DOHH2 (cell line): ENCODE data around the gene STIP1.

Source experiments
- H3F3A ChIP-seq: fragments of 200-600 bp; sonication (generic), shearing (Covaris generic); 2 replicates; pipeline ENCODE4 v1.6.0; 2016; ENCODE audit warnings: antibody characterized with exemption, mild to moderate bottlenecking; ENCODE audit not compliant: control insufficient read depth, insufficient read depth
- H3K27ac ChIP-seq: fragments of 200-600 bp; sonication (generic); 2 replicates; pipeline ENCODE4 v1.5.1; 2014; ENCODE audit warnings: low read depth, mild to moderate bottlenecking, low read length, moderate library complexity
- H3K27me3 ChIP-seq: fragments of 200-600 bp; sonication (generic); 2 replicates; pipeline ENCODE4 v1.6.1; 2014; ENCODE audit warnings: mild to moderate bottlenecking, low read length, mixed read lengths; ENCODE audit not compliant: control insufficient read depth
- H3K36me3 ChIP-seq: fragments of 200-600 bp; sonication (generic); 2 replicates; pipeline ENCODE4 v1.6.1; 2014; ENCODE audit warnings: mild to moderate bottlenecking, low read length, moderate library complexity, mixed read lengths; ENCODE audit not compliant: control insufficient read depth
- H3K4me1 ChIP-seq: fragments of 200-600 bp; sonication (generic); 2 replicates; pipeline ENCODE4 v1.6.1; 2014; ENCODE audit warnings: mild to moderate bottlenecking, low read length, mixed read lengths; ENCODE audit not compliant: control insufficient read depth
- H3K4me2 ChIP-seq: fragments of 200-600 bp; sonication (generic); 2 replicates; pipeline ENCODE4 v1.6.0; 2014; ENCODE audit warnings: mild to moderate bottlenecking, low read length, moderate library complexity
- H3K4me3 ChIP-seq: fragments of 200-600 bp; sonication (generic); 2 replicates; pipeline ENCODE4 v1.5.1; 2014; ENCODE audit warnings: mild to moderate bottlenecking, low read length, mixed read lengths
- H3K79me2 ChIP-seq: fragments of 200-600 bp; sonication (generic); 2 replicates; pipeline ENCODE4 v1.6.1; 2014; ENCODE audit warnings: mild to moderate bottlenecking, low read length, mixed read lengths; ENCODE audit not compliant: control insufficient read depth
- H3K9me2 ChIP-seq: fragments of 200-600 bp; sonication (generic); replicated peaks from 2 replicates; pipeline ENCODE4 v1.6.1; 2014; ENCODE audit warnings: mild to moderate bottlenecking, low read length, mixed read lengths; ENCODE audit not compliant: control insufficient read depth
- H3K9me3 ChIP-seq: fragments of 200-600 bp; sonication (generic); 2 replicates; pipeline ENCODE4 v1.6.1; 2014; ENCODE audit warnings: antibody characterized with exemption, low read length, mixed read lengths; ENCODE audit not compliant: control insufficient read depth, insufficient read depth
- H4K20me1 ChIP-seq: fragments of 200-600 bp; sonication (generic); 2 replicates; pipeline ENCODE4 v1.6.0; 2014; ENCODE audit warnings: low read depth, mild to moderate bottlenecking, antibody characterized with exemption, low read length, moderate library complexity; ENCODE audit not compliant: control insufficient read depth, insufficient read depth
- CTCF ChIP-seq: fragments of 200-600 bp; sonication (generic); IDR thresholded peaks from one replicate; pipeline ENCODE4 v1.5.1; 2014; ENCODE audit warnings: antibody characterized with exemption, mild to moderate bottlenecking, low read depth, low read length; ENCODE audit not compliant: poor library complexity, severe bottlenecking
- EZH2phosphoT487 ChIP-seq: fragments of 200-600 bp; sonication (generic); IDR thresholded peaks from 2 replicates; pipeline ENCODE4 v1.6.1; 2017; ENCODE audit warnings: borderline replicate concordance, mild to moderate bottlenecking, antibody characterized with exemption, low read length, moderate library complexity, mixed read lengths

STIP1 gene

GRCh38 chr11:64222651-64223000 lies 36.7 kb downstream of the STIP1 start:
- H3K9me3 ChIP-seq, result no peaks in the 10 kb centered on the region
- H3K27ac ChIP-seq, result no peak overlapping the region
- H3F3A ChIP-seq, result peaks cover 11% of the 10 kb centered on the region
- H3K4me1 ChIP-seq, result peaks cover 36% of the 10 kb centered on the region
- TF ChIP-seq EZH2phosphoT487, result no peak
- TF ChIP-seq CTCF, result no peak
- no peak overlapping the region for H3K4me3 ChIP-seq
- H4K20me1 ChIP-seq, result no peaks in the 10 kb centered on the region
- H3K4me2 ChIP-seq, result no peak overlapping the region
- H3K36me3 ChIP-seq, result peaks cover 62% of the 10 kb centered on the region
- H3K27me3 ChIP-seq, result no peaks in the 10 kb centered on the region
- no peaks in the 10 kb centered on the region for H3K9me2 ChIP-seq
- peaks cover 24% of the 10 kb centered on the region for H3K79me2 ChIP-seq

- Histone ChIP-seq H3K4me2 (no peak overlapping the region), H3K4me1 (peaks cover 40% of the 10 kb centered on the region), H3K4me3 (no peak overlapping the region), H4K20me1 (no peaks in the 10 kb centered on the region), H3K9me3 (no peaks in the 10 kb centered on the region), H3K27me3 (no peaks in the 10 kb centered on the region), H3K79me2 (peaks cover 25% of the 10 kb centered on the region), H3F3A (peaks cover 11% of the 10 kb centered on the region), H3K27ac (no peak overlapping the region), H3K9me2 (no peaks in the 10 kb centered on the region), H3K36me3 (peaks cover 60% of the 10 kb centered on the region)
- TF ChIP-seq EZH2phosphoT487 (no peak), CTCF (no peak)
Observed at GRCh38 chr11:64223001-64223651, 37.2 kb downstream of the STIP1 start.

- Histone ChIP-seq H3K9me2 (no peaks in the 10 kb centered on the region), H3F3A (peaks cover 14% of the 10 kb centered on the region), H3K27ac (no peak overlapping the region), H4K20me1 (no peaks in the 10 kb centered on the region), H3K4me2 (peak overlapping the region; percentile 99), H3K36me3 (peaks cover 54% of the 10 kb centered on the region), H3K4me3 (peak overlapping the region; percentile 85; the same call in 1 of the 2 replicates), H3K4me1 (peaks cover 51% of the 10 kb centered on the region), H3K79me2 (peaks cover 31% of the 10 kb centered on the region), H3K27me3 (no peaks in the 10 kb centered on the region), H3K9me3 (no peaks in the 10 kb centered on the region)
- TF ChIP-seq CTCF (no peak), EZH2phosphoT487 (no peak)
Observed at GRCh38 chr11:64224151-64224890, 38.4 kb downstream of the STIP1 start.
